ENCODE data around the gene MED22.
"Not testable (repeated sequence)": the region's sequence is repeated elsewhere in the genome, so short reads cannot be mapped to it uniquely, and the experiment has no call there.

The MED22 gene

DNA sequence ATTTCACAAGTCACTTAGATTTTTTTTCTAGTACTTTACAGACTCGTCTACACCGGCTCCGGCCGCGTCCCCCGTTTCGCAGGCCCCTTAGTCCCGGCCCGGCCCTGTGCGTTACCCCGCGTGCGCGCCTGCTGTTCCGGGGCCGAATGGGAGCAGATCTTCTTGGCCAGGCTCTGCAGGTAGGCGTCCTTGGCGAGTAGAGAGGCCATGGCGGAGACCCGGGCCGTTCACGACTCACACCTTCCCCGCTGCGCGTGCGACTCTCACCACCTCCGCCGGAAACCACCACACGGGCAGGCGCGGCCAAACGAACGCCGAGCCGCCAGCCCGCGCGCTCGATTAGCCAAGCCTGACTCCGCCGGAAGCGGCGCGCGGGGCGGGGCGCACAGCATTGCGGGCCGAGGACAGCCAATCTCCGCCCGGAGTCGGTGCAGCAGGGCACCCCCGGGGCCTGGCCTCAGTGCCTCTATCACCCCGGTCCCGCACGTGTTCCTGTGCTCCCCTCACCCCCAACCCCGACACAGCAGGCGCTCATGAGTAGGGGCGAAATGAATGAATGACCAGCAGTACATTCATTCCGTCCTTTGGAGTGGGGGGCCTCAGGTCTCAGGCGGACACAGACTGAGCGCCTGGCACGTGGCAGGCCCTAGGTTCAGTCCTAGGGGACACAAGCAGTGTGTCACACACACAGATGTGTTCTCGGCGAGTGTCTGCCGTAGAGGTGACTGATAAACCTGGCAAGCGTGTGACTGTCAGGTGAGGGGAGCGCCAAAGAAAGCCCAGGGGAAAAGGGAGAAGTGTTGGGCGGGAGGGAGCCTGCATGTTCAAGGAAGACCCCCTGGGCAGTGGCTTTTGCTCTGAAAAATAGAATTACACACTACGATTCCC is 11.8 kb downstream of the MED22 start, which contains the start of gene SURF6:
SURF6 (minus strand) TSS at position 265 of the 888 bp plus-strand sequence; CDS start at position 209, 56 bp downstream.
- TF ChIP-seq GLIS3 (CRISPR knock-in tag; IDR thresholded peaks at IDR 0.05): no peak
- no peak for TF ChIP-seq ZC3H10 (CRISPR knock-in tag; IDR thresholded peaks at IDR 0.05)
- TF ChIP-seq, protein P1, sequence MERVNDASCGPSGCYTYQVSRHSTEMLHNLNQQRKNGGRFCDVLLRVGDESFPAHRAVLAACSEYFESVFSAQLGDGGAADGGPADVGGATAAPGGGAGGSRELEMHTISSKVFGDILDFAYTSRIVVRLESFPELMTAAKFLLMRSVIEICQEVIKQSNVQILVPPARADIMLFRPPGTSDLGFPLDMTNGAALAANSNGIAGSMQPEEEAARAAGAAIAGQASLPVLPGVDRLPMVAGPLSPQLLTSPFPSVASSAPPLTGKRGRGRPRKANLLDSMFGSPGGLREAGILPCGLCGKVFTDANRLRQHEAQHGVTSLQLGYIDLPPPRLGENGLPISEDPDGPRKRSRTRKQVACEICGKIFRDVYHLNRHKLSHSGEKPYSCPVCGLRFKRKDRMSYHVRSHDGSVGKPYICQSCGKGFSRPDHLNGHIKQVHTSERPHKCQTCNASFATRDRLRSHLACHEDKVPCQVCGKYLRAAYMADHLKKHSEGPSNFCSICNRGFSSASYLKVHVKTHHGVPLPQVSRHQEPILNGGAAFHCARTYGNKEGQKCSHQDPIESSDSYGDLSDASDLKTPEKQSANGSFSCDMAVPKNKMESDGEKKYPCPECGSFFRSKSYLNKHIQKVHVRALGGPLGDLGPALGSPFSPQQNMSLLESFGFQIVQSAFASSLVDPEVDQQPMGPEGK (CRISPR knock-in tag; IDR thresholded peaks at IDR 0.05; ENCODE audit: borderline replicate concordance): no peak
- peak; percentile 14; the same call in 1 of the 2 replicates for TF ChIP-seq ZFP3 (CRISPR knock-in tag; IDR thresholded peaks at IDR 0.05)
- TF ChIP-seq CSDC2 (CRISPR knock-in tag; IDR thresholded peaks at IDR 0.05): 0 out of 2 replicates have a peak, but pooled peaks have one; percentile 59
- TF ChIP-seq ISL1 (CRISPR knock-in tag; IDR thresholded peaks at IDR 0.05): no peak
- TF ChIP-seq, protein P2, sequence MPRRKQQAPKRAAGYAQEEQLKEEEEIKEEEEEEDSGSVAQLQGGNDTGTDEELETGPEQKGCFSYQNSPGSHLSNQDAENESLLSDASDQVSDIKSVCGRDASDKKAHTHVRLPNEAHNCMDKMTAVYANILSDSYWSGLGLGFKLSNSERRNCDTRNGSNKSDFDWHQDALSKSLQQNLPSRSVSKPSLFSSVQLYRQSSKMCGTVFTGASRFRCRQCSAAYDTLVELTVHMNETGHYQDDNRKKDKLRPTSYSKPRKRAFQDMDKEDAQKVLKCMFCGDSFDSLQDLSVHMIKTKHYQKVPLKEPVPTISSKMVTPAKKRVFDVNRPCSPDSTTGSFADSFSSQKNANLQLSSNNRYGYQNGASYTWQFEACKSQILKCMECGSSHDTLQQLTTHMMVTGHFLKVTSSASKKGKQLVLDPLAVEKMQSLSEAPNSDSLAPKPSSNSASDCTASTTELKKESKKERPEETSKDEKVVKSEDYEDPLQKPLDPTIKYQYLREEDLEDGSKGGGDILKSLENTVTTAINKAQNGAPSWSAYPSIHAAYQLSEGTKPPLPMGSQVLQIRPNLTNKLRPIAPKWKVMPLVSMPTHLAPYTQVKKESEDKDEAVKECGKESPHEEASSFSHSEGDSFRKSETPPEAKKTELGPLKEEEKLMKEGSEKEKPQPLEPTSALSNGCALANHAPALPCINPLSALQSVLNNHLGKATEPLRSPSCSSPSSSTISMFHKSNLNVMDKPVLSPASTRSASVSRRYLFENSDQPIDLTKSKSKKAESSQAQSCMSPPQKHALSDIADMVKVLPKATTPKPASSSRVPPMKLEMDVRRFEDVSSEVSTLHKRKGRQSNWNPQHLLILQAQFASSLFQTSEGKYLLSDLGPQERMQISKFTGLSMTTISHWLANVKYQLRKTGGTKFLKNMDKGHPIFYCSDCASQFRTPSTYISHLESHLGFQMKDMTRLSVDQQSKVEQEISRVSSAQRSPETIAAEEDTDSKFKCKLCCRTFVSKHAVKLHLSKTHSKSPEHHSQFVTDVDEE (CRISPR knock-in tag; IDR thresholded peaks at IDR 0.05): 0 out of 2 replicates have a peak, but pooled peaks have one; percentile 22
- peak; percentile 96 for ATAC-seq

DNA sequence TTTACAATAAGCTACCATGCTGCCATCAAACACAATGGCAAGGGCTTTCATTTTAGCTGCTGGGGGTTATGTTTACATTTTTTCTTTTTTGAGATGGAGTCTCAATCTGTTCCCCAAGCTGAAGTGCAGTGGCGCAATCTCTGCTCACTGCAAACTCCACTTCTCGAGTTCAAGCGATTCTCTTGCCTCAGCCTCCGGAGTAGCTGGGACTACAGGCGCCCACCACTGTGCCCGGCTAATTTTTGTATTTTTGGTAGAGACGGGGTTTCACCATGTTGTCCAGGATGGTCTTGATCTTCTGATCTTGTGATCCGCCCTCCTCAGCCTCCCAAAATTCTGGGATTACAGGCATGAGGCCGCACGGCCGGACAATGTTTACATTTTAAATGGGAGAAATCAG is 13.0 kb downstream of the MED22 start:
- not testable (repeated sequence) for ATAC-seq

DNA sequence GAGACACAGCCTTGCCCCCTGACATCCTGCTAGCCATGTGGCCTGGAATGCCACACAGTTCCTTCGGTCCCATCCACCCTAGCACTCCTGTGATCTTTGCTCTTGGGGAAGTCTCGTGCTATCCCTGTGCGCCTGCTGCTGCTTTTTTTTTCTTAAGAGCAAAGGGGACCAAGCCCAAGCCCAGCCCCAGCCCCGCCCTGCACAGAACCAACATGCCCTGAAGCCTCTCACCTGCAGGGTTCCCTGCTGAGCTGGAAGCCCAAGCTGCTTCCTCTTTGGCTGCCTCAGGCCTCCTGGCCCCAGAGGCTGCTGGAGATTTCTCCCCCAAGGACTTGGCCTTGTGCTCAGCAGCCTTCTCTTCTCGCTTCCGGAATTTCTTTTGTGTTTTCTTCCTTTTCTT is 13.8 kb downstream of the MED22 start:
- no peak for ATAC-seq

DNA sequence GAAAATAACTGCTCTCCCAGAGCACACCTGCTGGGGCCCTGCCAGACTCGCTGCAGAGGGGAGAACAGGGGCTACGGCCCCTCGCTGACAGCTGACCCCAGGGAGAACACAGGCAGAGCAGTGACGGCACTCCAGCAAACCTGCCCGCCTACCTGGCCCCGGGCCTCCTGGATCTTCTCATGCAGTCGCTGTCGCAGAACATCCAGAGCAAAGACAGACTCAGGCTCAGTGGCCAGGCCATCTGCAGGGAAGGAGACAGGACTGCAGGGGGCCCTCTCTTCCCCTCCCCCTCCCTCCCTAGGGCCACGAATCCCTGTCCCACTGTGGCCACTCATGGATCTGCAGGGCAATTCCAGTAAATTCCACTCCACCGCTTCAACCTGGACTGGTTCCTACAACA is 14.4 kb downstream of the MED22 start:
- ATAC-seq: no peak
- TF ChIP-seq, protein P3, sequence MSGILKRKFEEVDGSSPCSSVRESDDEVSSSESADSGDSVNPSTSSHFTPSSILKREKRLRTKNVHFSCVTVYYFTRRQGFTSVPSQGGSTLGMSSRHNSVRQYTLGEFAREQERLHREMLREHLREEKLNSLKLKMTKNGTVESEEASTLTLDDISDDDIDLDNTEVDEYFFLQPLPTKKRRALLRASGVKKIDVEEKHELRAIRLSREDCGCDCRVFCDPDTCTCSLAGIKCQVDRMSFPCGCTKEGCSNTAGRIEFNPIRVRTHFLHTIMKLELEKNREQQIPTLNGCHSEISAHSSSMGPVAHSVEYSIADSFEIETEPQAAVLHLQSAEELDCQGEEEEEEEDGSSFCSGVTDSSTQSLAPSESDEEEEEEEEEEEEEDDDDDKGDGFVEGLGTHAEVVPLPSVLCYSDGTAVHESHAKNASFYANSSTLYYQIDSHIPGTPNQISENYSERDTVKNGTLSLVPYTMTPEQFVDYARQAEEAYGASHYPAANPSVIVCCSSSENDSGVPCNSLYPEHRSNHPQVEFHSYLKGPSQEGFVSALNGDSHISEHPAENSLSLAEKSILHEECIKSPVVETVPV (CRISPR knock-in tag; IDR thresholded peaks at IDR 0.05): no peak
- TF ChIP-seq ZFP3 (CRISPR knock-in tag; IDR thresholded peaks at IDR 0.05) (no peak), ZNF70 (CRISPR knock-in tag; IDR thresholded peaks at IDR 0.05) (no peak), ESRRG (CRISPR knock-in tag; IDR thresholded peaks at IDR 0.05) (no peak), ZC3H10 (CRISPR knock-in tag; IDR thresholded peaks at IDR 0.05) (no peak), ISL1 (CRISPR knock-in tag; IDR thresholded peaks at IDR 0.05) (no peak), ZFP30 (CRISPR knock-in tag; IDR thresholded peaks at IDR 0.05) (no peak), CSDC2 (CRISPR knock-in tag; IDR thresholded peaks at IDR 0.05) (no peak)
- TF ChIP-seq, protein P1 (CRISPR knock-in tag; IDR thresholded peaks at IDR 0.05; ENCODE audit: borderline replicate concordance): no peak

More for the DNA sequence above, 13.8 kb downstream of the MED22 start:
- TF ChIP-seq, protein P4, sequence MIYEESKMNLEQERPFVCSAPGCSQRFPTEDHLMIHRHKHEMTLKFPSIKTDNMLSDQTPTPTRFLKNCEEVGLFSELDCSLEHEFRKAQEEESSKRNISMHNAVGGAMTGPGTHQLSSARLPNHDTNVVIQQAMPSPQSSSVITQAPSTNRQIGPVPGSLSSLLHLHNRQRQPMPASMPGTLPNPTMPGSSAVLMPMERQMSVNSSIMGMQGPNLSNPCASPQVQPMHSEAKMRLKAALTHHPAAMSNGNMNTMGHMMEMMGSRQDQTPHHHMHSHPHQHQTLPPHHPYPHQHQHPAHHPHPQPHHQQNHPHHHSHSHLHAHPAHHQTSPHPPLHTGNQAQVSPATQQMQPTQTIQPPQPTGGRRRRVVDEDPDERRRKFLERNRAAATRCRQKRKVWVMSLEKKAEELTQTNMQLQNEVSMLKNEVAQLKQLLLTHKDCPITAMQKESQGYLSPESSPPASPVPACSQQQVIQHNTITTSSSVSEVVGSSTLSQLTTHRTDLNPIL (CRISPR knock-in tag; IDR thresholded peaks at IDR 0.05; ENCODE audit: low read depth): no peak
- no peak for TF ChIP-seq ZNF70 (CRISPR knock-in tag; IDR thresholded peaks at IDR 0.05)

DNA sequence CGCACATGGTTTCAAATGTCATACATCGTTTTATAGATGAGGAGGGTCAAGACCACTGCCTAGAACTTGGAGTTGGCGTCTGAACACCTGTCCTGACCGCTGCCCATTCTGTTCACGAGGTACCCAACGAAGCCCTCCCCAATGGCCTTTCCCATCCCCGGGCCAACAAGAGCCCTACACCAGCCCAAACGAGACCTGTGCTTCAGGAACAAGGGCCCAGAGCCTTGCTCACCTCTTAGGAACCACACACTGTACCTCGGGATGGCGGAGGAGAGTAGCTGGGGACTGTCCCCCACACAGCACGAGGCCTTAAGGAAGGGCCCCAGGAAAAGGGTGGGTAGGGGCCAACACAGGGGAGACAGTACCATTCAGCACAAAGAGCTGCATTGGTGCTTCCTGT is 14.9 kb downstream of the MED22 start:
- no peak for TF ChIP-seq ARNTL (CRISPR knock-in tag; IDR thresholded peaks at IDR 0.05; ENCODE audit: borderline replicate concordance, low read depth)
- TF ChIP-seq GLIS3 (CRISPR knock-in tag; IDR thresholded peaks at IDR 0.05): no peak

More for the DNA sequence above, 14.9 kb downstream of the MED22 start:
- ATAC-seq: no peak
